ENCODE measurements around the gene B3GAT1.

DNA sequence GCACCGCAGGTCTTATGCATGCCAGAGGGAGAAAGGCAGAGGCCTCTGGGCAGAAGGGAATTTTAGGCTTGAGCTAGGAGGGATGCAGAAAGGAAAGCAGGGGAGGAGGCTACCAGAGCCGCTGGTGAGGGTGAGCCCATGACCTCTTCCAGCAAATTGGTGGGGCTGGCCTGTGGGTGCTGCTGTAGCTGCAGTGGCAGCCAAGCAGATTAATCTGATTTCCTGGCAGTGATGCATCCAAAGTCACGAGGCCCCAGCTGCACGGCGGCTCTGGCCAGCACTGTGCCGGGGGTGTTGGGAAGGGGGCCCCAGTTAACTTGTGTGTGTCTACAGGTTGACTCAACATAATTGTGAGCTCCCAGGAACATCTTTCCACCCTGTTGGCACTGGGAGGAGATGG is 41.4 kb upstream of the B3GAT1 start:
- no peak for TF ChIP-seq POLR2AphosphoS5 (IDR thresholded peaks at IDR 0.05; ENCODE audit: low read depth)
- TF ChIP-seq, protein P1, sequence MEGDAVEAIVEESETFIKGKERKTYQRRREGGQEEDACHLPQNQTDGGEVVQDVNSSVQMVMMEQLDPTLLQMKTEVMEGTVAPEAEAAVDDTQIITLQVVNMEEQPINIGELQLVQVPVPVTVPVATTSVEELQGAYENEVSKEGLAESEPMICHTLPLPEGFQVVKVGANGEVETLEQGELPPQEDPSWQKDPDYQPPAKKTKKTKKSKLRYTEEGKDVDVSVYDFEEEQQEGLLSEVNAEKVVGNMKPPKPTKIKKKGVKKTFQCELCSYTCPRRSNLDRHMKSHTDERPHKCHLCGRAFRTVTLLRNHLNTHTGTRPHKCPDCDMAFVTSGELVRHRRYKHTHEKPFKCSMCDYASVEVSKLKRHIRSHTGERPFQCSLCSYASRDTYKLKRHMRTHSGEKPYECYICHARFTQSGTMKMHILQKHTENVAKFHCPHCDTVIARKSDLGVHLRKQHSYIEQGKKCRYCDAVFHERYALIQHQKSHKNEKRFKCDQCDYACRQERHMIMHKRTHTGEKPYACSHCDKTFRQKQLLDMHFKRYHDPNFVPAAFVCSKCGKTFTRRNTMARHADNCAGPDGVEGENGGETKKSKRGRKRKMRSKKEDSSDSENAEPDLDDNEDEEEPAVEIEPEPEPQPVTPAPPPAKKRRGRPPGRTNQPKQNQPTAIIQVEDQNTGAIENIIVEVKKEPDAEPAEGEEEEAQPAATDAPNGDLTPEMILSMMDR (IDR thresholded peaks at IDR 0.05; ENCODE audit: insufficient read depth, low read length): no peak
- TF ChIP-seq, protein P2, sequence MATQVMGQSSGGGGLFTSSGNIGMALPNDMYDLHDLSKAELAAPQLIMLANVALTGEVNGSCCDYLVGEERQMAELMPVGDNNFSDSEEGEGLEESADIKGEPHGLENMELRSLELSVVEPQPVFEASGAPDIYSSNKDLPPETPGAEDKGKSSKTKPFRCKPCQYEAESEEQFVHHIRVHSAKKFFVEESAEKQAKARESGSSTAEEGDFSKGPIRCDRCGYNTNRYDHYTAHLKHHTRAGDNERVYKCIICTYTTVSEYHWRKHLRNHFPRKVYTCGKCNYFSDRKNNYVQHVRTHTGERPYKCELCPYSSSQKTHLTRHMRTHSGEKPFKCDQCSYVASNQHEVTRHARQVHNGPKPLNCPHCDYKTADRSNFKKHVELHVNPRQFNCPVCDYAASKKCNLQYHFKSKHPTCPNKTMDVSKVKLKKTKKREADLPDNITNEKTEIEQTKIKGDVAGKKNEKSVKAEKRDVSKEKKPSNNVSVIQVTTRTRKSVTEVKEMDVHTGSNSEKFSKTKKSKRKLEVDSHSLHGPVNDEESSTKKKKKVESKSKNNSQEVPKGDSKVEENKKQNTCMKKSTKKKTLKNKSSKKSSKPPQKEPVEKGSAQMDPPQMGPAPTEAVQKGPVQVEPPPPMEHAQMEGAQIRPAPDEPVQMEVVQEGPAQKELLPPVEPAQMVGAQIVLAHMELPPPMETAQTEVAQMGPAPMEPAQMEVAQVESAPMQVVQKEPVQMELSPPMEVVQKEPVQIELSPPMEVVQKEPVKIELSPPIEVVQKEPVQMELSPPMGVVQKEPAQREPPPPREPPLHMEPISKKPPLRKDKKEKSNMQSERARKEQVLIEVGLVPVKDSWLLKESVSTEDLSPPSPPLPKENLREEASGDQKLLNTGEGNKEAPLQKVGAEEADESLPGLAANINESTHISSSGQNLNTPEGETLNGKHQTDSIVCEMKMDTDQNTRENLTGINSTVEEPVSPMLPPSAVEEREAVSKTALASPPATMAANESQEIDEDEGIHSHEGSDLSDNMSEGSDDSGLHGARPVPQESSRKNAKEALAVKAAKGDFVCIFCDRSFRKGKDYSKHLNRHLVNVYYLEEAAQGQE (IDR thresholded peaks at IDR 0.05; ENCODE audit: insufficient replicate concordance, low read depth): no peak

All from HL-60 (cell line).